ENCODE data around the gene BTBD9.

The BTBD9 gene

GRCh38 chr6:38503960-38504682 lies 135.6 kb downstream of the BTBD9 start:
- no peak for DNase-seq

GRCh38 chr6:38503032-38503773 lies 136.5 kb downstream of the BTBD9 start:
- no peak for DNase-seq

- no peak for DNase-seq
Measured at GRCh38 chr6:38502423-38502822, 137.3 kb downstream of the BTBD9 start.

GRCh38 chr6:38501931-38502330 lies 137.8 kb downstream of the BTBD9 start:
- no peak for DNase-seq

- no peak for DNase-seq
Measured at GRCh38 chr6:38499529-38500096, 140.1 kb downstream of the BTBD9 start.

- no peak for DNase-seq
Measured at GRCh38 chr6:38498805-38499445, 140.8 kb downstream of the BTBD9 start.

- DNase-seq, result no peak
Measured at GRCh38 chr6:38498085-38498484, 141.6 kb downstream of the BTBD9 start.

- no peak for DNase-seq
Measured at GRCh38 chr6:38497546-38497945, 142.2 kb downstream of the BTBD9 start.

- DNase-seq, result no peak
Measured at GRCh38 chr6:38495922-38496635, 143.7 kb downstream of the BTBD9 start.

- DNase-seq, result no peak
Measured at GRCh38 chr6:38495518-38495917, 144.2 kb downstream of the BTBD9 start.

GRCh38 chr6:38493931-38494547 lies 145.7 kb downstream of the BTBD9 start:
- peak; percentile 84 for DNase-seq

- DNase-seq, result no peak
Measured at GRCh38 chr6:38492031-38492430, 147.7 kb downstream of the BTBD9 start.

GRCh38 chr6:38489951-38490350 lies 149.8 kb downstream of the BTBD9 start:
- DNase-seq, result no peak

- no peak for DNase-seq
Measured at GRCh38 chr6:38487423-38487822, 152.3 kb downstream of the BTBD9 start.

GRCh38 chr6:38485488-38485887 lies 154.2 kb downstream of the BTBD9 start:
- DNase-seq, result no peak

GRCh38 chr6:38484656-38485055 lies 155.1 kb downstream of the BTBD9 start:
- no peak for DNase-seq

GRCh38 chr6:38483526-38483925 lies 156.2 kb downstream of the BTBD9 start:
- no peak for DNase-seq

- DNase-seq, result no peak
Measured at GRCh38 chr6:38482466-38482865, 157.3 kb downstream of the BTBD9 start.

GRCh38 chr6:38481851-38482250 lies 157.9 kb downstream of the BTBD9 start:
- DNase-seq, result no peak

- no peak for DNase-seq
Measured at GRCh38 chr6:38481211-38481836, 158.4 kb downstream of the BTBD9 start.

- DNase-seq, result no peak
Measured at GRCh38 chr6:38480036-38480435, 159.7 kb downstream of the BTBD9 start.

- DNase-seq, result no peak
Measured at GRCh38 chr6:38479331-38479730, 160.4 kb downstream of the BTBD9 start.

All from NCI-H748 treated with DMSO at 0.1 percent for 48 hours (cell line).